HG03196 (cell line): ENCODE data around the gene EFTUD2.
"Not testable (repeated sequence)": the region's sequence is repeated elsewhere in the genome, so short reads cannot be mapped to it uniquely, and the experiment has no call there.

Experiments used
- ATAC-seq: cut with Tn5 transposase; IDR thresholded peaks from one replicate; pipeline ENCODE4 v1.9.1; 2021; ENCODE audit not compliant: unreplicated experiment

The EFTUD2 gene

DNA sequence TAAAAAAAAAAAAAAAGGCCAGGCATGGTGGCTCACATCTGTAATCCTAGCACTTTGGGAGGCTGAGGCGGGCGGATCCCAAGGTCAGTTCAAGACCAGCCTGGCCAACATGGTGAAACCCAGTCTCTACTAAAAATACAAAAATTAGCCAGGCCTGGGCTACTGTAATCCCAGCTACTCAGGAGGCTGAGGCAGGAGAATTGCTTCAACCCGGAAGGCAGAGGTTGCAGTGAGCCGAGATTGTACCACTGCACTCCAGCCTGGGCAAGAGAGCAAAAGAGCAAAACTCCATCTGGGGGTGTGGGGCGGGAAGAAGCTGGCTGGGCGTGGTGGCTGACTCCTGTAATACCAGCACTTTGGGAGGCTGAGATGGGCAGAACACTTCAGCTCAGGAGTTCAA lies 80.7 kb downstream of the EFTUD2 start:
- ATAC-seq: not testable (repeated sequence)

GRCh38 chr17:44812263-44812662 lies 87.0 kb downstream of the EFTUD2 start:
- ATAC-seq: no peak

DNA sequence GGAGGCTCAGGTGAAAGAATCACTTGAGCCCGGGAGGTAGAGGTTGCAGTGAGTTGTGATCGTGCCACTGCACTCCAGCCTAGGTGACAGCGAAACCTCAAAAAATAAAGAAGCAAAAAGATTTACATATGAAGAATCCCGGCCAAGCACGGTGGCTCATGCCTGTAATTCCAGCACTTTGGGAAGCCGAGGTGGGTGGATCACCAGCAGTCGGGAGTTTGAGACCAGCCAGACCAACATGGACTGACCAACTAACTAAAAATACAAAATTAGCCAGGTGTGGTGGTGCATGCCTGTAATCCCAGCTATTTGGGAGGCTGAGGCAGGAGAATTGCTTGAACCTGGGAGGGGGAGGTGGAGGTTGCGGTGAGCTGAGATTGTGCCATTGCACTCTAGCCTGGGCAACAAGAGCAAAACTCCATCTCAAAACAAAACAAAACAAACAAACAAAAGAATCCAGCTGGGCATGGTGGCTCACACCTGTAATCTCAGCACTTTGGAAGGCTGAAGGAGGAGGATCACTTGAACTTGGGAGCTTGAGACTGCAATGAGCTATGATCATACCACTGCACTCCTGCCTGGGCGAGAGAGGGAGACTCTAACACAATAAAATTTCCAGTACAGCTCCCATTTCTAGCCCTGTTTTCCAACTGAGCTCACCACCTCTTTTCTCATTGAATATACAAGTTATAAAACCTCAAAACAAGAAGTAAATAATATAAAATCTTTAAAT lies 90.4 kb downstream of the EFTUD2 start:
- not testable (repeated sequence) for ATAC-seq

DNA sequence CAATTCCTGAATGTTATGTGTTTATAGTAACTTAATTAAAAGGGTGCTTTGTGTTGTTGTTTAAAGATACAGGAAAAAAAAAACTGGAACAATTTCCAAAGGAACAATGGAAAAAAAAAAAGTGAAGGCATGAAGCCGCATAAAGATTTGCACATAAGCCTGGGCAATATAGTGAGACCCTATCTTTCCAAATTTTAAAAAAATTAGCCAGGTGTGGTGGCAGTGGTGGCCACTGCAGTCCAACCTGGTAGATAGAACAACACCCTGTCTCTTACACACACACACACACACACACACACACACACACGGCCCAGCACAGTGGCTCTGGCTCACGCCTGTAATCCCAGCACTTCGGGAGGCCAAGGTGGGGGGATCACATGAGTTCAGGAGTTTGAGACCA lies 91.1 kb downstream of the EFTUD2 start:
- no peak for ATAC-seq

DNA sequence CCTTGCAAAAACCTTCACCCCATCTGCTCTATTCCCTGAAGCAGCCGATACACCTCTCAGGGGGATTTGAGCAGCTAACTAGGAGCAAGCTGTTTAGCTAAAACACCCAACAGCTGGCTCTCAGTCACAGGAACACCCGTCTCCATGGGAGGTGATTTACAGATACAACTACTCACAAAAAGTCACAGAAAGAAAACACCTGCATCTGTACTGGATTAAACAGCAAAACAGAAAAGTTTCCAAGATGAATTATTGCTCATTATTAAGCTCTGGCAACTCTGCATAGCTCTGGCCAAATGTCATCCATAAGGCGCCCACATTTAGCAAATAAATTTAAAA lies 91.5 kb downstream of the EFTUD2 start:
- no peak for ATAC-seq

DNA sequence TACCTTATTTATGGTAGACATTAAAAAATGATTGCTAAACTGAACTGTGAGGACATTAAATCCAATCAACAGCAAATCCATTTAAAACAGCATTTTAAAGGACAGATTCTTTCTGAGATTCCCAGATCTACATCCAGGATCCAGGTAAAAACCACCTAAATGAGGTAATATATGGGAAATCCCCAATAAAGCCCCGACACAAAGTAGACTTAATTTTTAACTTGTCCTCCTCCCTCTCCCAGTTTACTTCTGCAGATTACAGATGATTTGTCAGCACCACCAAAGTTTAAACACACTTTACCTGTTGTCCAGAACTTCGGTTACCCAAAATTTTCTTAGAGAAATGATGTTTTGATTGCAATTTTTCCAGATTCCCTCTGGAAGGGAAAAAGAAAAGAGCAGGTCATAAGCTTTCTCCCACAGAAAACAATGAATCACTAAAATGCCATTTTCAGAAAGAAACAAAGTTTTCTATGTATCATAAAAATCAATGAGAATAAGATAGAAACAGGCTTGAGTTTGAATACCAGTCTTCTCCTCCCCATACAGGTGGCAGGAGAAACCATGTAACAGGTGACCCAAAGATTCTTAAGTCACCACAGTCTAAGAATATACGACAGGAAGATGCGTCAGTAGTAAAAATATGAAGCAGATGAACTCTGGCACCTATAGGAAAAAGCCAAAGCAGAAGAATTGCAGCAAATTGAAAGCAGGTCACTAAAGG lies 92.0 kb downstream of the EFTUD2 start:
- ATAC-seq: no peak

GRCh38 chr17:44804302-44805089 lies 94.7 kb downstream of the EFTUD2 start:
- ATAC-seq: no peak

DNA sequence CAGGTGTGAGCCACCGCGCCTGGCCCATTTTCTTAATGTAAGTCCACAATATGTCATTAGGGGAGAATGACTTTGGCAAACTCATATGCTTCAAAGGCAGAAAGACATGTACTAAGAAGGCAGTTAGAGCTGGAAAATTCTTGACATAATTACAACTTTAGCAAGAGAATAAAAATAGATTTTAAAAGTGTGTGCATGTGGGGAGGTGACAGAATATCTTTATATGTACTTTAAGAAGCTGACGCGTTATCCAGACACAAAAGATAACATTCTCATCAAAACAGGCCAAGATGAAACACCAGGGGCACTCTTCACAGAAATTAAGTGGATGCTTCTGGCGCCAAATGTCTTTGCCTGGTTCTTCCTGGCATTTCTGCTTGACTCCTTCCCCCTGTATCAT lies 97.4 kb downstream of the EFTUD2 start:
- ATAC-seq: no peak
